ENCODE data around the gene CIPC. TPM values are rescaled to one million over a fixed set of nuclear protein-coding genes. Genes with fewer than 3 reads are reported as not detected.

CIPC gene
- total and polyA plus RNA-seq, 9 of the 15 experiments (the other 6 are each of a cell fraction or from before 2014, with no cell fraction given), result 5.0 to 16.9 (median 10.7) TPM

- TF ChIP-seq ARID3A (IDR thresholded peaks at IDR 0.05; ENCODE audit: borderline replicate concordance, low read depth, low read length), result no peak
- peak in 1 of 3 experiments; percentile 43 for TF ChIP-seq YY1 (IDR thresholded peaks at IDR 0.05; ENCODE audit: borderline replicate concordance in 1 of 3, control insufficient read depth in 1 of 3, extremely low read depth in 1 of 3, insufficient read depth in 3 of 3, insufficient read length in 1 of 3, insufficient replicate concordance in 2 of 3, low read depth in 1 of 3, low read length in 2 of 3)
- TF ChIP-seq MCM5 (IDR thresholded peaks at IDR 0.05; ENCODE audit: low read depth), result no peak
- TF ChIP-seq TFE3 (CRISPR knock-in tag; IDR thresholded peaks at IDR 0.05), result no peak
- no peak for TF ChIP-seq ZFP36 (IDR thresholded peaks at IDR 0.05; ENCODE audit: low read depth, low read length, partially characterized antibody)
- TF ChIP-seq MYC (IDR thresholded peaks at IDR 0.05; ENCODE audit: low read depth, low read length), result peak; percentile 85
- no peak for TF ChIP-seq MYC (CRISPR knock-in tag; IDR thresholded peaks at IDR 0.05; ENCODE audit: borderline replicate concordance, low read depth)
- no peak for TF ChIP-seq NCOA6 (IDR thresholded peaks at IDR 0.05)
- peak in 1 of 2 experiments; percentile 72; a peak in 2 of 4 replicates for TF ChIP-seq MAZ (CRISPR knock-in tag; conservative IDR thresholded peaks at IDR 0.05 in 1 of 2, IDR thresholded peaks at IDR 0.05 in 1 of 2)
- no peak for TF ChIP-seq MTA2 (IDR thresholded peaks at IDR 0.05; ENCODE audit: low read depth)
- TF ChIP-seq SP1 (CRISPR knock-in tag; IDR thresholded peaks at IDR 0.05), result no peak
- TF ChIP-seq TARDBP (IDR thresholded peaks at IDR 0.05), result no peak
- no peak for TF ChIP-seq IFI16 (CRISPR knock-in tag; IDR thresholded peaks at IDR 0.05)
- TF ChIP-seq MYNN (IDR thresholded peaks at IDR 0.05), result 0 out of 2 replicates have a peak, but pooled peaks have one; percentile 9
- TF ChIP-seq MYNN (CRISPR knock-in tag; IDR thresholded peaks at IDR 0.05), result no peak
- TF ChIP-seq CHAMP1 (IDR thresholded peaks at IDR 0.05), result no peak
- TF ChIP-seq XRCC5 (IDR thresholded peaks at IDR 0.05; ENCODE audit: low read depth, low read length), result no peak
- TF ChIP-seq DLX4 (CRISPR knock-in tag; IDR thresholded peaks at IDR 0.05), result no peak
- TF ChIP-seq RBM25 (IDR thresholded peaks at IDR 0.05; ENCODE audit: low read depth, low read length, severe bottlenecking), result no peak
Measured at GRCh38 chr14:77059276-77059915, 38.7 kb upstream of the CIPC start (continued).
